AG10803 (cell line): ENCODE results near the gene VAV2.

Experiments
- DNase-seq: peaks from one replicate; pipeline ENCODE4 v3.0.0; 2010; ENCODE audit warnings: low read depth
- H3K4me3 ChIP-seq: 2 replicates; pipeline ENCODE4 v1.5.1; 2011; ENCODE audit warnings: mild to moderate bottlenecking, low read length, control low read depth
- CTCF ChIP-seq: conservative IDR thresholded peaks from 2 replicates; pipeline ENCODE4 v1.5.1; 2011; ENCODE audit warnings: mild to moderate bottlenecking, low read length, control low read depth, inconsistent platforms

Gene VAV2

GRCh38 chr9:133838859-133839507, 153.1 kb downstream of the VAV2 start:
- no peak for TF ChIP-seq CTCF

GRCh38 chr9:133837627-133838597, 154.2 kb downstream of the VAV2 start:
- H3K4me3 ChIP-seq = no peak overlapping the region
- TF ChIP-seq CTCF = no peak
- no peak for DNase-seq

More at GRCh38 chr9:133838859-133839507, 153.1 kb downstream of the VAV2 start:
- no peak overlapping the region for H3K4me3 ChIP-seq
- no peak for DNase-seq

GRCh38 chr9:133836818-133837217, 155.3 kb downstream of the VAV2 start:
- H3K4me3 ChIP-seq = no peak overlapping the region
- DNase-seq = no peak
- no peak for TF ChIP-seq CTCF

- TF ChIP-seq CTCF = no peak
Observed at GRCh38 chr9:133836001-133836758, 155.9 kb downstream of the VAV2 start.

GRCh38 chr9:133835262-133835901, 156.7 kb downstream of the VAV2 start:
- no peak for TF ChIP-seq CTCF
- no peak overlapping the region for H3K4me3 ChIP-seq
- no peak for DNase-seq

More at GRCh38 chr9:133836001-133836758, 155.9 kb downstream of the VAV2 start:
- no peak for DNase-seq
- H3K4me3 ChIP-seq = no peak overlapping the region

GRCh38 chr9:133834080-133834976, 157.8 kb downstream of the VAV2 start:
- DNase-seq = no peak
- TF ChIP-seq CTCF = no peak
- H3K4me3 ChIP-seq = no peak overlapping the region
